Anterior cingulate cortex (tissue), 58 donors: ENCODE data around the gene RFTN1.

Source experiments
- DNase-seq, 58 donors: peaks; one replicate each; lab custom pipeline; 2025; lab: John Stamatoyannopoulos, UW

Gene RFTN1

GRCh38 chr3:16508243-16508578 lies 5.3 kb downstream of the RFTN1 start:
- DNase-seq: no peak

GRCh38 chr3:16507578-16508242 lies 5.8 kb downstream of the RFTN1 start:
- no peak for DNase-seq

- DNase-seq: no peak
Observed at GRCh38 chr3:16506884-16507577, 6.5 kb downstream of the RFTN1 start.

GRCh38 chr3:16506451-16506850 lies 7.0 kb downstream of the RFTN1 start:
- DNase-seq: no peak

GRCh38 chr3:16504692-16505091 lies 8.8 kb downstream of the RFTN1 start:
- no peak for DNase-seq

GRCh38 chr3:16504242-16504641 lies 9.3 kb downstream of the RFTN1 start:
- no peak for DNase-seq

GRCh38 chr3:16503191-16503776 lies 10.2 kb downstream of the RFTN1 start:
- no peak for DNase-seq

- DNase-seq: no peak
Observed at GRCh38 chr3:16502347-16502908, 11.1 kb downstream of the RFTN1 start.

GRCh38 chr3:16501376-16501775 lies 12.1 kb downstream of the RFTN1 start:
- no peak for DNase-seq

GRCh38 chr3:16500911-16501310 lies 12.6 kb downstream of the RFTN1 start:
- no peak for DNase-seq

GRCh38 chr3:16500093-16500492 lies 13.4 kb downstream of the RFTN1 start:
- DNase-seq: no peak

- no peak for DNase-seq
Observed at GRCh38 chr3:16499351-16499750, 14.1 kb downstream of the RFTN1 start.

GRCh38 chr3:16498130-16498890 lies 15.2 kb downstream of the RFTN1 start:
- DNase-seq: no peak

- DNase-seq: no peak
Observed at GRCh38 chr3:16496408-16497222, 16.9 kb downstream of the RFTN1 start.

- DNase-seq: peak in 6 of 58 donors; percentile 15 to 59 (median 36)
Observed at GRCh38 chr3:16496008-16496407, 17.5 kb downstream of the RFTN1 start.

- DNase-seq: no peak
Observed at GRCh38 chr3:16494814-16495431, 18.6 kb downstream of the RFTN1 start.

GRCh38 chr3:16494094-16494493 lies 19.4 kb downstream of the RFTN1 start:
- DNase-seq: no peak

- no peak for DNase-seq
Observed at GRCh38 chr3:16490062-16490619, 23.4 kb downstream of the RFTN1 start.
